NCI-H748 (cell line): Measurements from ENCODE around the gene TMEM200A.
"Not testable (repeated sequence)": the region's sequence is repeated elsewhere in the genome, so short reads cannot be mapped to it uniquely, and the experiment has no call there.

Source experiments
- DNase-seq: peaks from one replicate; lab custom pipeline; 2025; ENCODE audit not compliant: unreplicated experiment; lab: John Stamatoyannopoulos, UW

The TMEM200A gene

GRCh38 chr6:130365166-130366106, at the start of gene TMEM200A:
TMEM200A (plus strand) TSS chr6:130366017; CDS start chr6:130440423, 74,406 bp downstream.
- peak; percentile 72 for DNase-seq

GRCh38 chr6:130320908-130321307, 44.9 kb upstream of the TMEM200A start:
- no peak for DNase-seq

GRCh38 chr6:130322673-130323268, 43.0 kb upstream of the TMEM200A start:
- peak; percentile 41 for DNase-seq

GRCh38 chr6:130324657-130325056, 41.2 kb upstream of the TMEM200A start:
- DNase-seq, result no peak

- no peak for DNase-seq
Measured at GRCh38 chr6:130326496-130326895, 39.3 kb upstream of the TMEM200A start.

GRCh38 chr6:130337534-130337933, 28.3 kb upstream of the TMEM200A start:
- DNase-seq, result no peak

- not testable (repeated sequence) for DNase-seq
Measured at GRCh38 chr6:130346324-130346723, 19.5 kb upstream of the TMEM200A start.

GRCh38 chr6:130354322-130354721, 11.5 kb upstream of the TMEM200A start:
- no peak for DNase-seq

- DNase-seq, result no peak
Measured at GRCh38 chr6:130355572-130355971, 10.2 kb upstream of the TMEM200A start.

GRCh38 chr6:130357436-130357835, 8.4 kb upstream of the TMEM200A start:
- DNase-seq, result no peak

- DNase-seq, result no peak
Measured at GRCh38 chr6:130359736-130360135, 6.1 kb upstream of the TMEM200A start.

- DNase-seq, result no peak
Measured at GRCh38 chr6:130362128-130362527, 3.7 kb upstream of the TMEM200A start.

- no peak for DNase-seq
Measured at GRCh38 chr6:130364224-130364780, 1.5 kb upstream of the TMEM200A start.

- DNase-seq, result peak; percentile 70
Measured at GRCh38 chr6:130366107-130367005, 539 bp downstream of the TMEM200A start.

GRCh38 chr6:130367767-130368166, 1.9 kb downstream of the TMEM200A start:
- peak; percentile 16 for DNase-seq

GRCh38 chr6:130368576-130368975, 2.8 kb downstream of the TMEM200A start:
- DNase-seq, result no peak

GRCh38 chr6:130369831-130370230, 4.0 kb downstream of the TMEM200A start:
- no peak for DNase-seq

GRCh38 chr6:130371921-130372420, 6.2 kb downstream of the TMEM200A start:
- no peak for DNase-seq

GRCh38 chr6:130372786-130373185, 7.0 kb downstream of the TMEM200A start:
- no peak for DNase-seq

- no peak for DNase-seq
Measured at GRCh38 chr6:130373992-130374391, 8.2 kb downstream of the TMEM200A start.

- DNase-seq, result no peak
Measured at GRCh38 chr6:130376936-130377335, 11.1 kb downstream of the TMEM200A start.
